ENCODE results near the gene BEST4.
"Not testable (repeated sequence)": the region's sequence is repeated elsewhere in the genome, so short reads cannot be mapped to it uniquely, and the experiment has no call there.

BEST4 gene

DNA sequence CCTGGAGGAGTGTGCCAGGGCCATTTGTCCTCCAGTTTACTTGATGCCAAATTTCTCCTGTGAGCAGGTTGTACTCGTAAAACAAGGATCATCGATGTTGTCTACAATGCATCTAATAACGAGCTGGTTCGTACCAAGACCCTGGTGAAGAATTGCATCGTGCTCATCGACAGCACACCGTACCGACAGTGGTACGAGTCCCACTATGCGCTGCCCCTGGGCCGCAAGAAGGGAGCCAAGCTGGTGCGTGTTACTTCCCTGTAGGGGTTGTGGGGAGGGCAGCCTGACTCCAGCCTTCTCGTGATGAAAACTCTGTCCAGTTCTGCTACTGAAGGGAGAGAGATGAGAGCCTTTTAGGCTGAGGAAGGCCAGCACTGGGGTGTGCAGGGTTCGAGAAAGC is 10.4 kb downstream of the BEST4 start:
- DNase-seq (ENCODE audit: low spot score): no peak

DNA sequence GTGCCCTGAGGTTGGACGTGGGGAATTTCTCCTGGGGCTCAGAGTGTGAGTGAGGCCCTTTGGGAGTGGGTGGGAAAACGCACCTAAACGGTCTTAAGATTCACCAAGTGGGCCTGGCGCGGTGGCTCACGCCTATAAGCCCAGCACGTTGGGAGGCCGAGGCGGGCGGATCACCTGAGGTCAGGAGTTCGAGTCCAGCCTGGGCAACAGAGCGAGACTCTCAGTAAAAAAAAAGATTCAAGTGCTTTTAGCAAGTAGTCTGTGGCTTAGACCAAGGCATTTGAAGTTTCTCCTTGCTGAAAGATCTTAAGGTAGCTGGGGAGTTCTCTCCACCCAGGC is 11.3 kb downstream of the BEST4 start:
- DNase-seq (ENCODE audit: low spot score): no peak

DNA sequence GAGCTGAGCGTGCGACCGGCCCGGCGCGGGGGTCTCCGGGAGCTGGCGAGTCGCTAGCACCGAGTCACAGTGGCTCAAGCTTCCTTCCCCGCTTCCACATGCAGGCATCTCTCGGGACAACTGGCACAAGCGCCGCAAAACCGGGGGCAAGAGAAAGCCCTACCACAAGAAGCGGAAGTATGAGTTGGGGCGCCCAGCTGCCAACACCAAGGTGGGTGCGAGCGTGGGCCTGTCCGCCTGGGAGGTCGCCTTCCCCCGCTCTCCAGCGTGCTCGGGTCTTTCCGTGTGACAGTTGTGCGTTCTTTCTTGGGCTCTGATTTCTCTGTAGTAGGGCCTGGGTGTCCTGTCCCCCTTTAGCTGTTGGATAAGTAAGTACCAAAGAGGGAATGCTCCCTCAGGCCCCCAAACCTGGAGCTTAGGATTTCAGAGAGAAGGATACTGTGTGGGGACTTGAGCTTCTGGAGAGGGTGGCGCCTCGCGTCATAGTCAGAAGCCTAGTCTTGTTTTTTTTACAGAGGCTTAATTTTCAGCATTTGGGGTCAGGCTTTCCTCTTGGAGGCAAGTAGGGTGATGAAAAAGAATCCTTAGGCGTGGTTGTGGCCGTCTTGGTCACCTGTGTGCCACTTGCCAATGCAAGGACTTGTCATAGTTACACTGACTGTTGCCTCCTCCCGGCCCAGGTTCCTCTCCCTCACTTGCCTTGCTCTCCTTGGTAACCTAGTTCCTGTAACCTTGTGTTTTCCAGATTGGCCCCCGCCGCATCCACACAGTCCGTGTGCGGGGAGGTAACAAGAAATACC is 11.8 kb downstream of the BEST4 start:
- DNase-seq (ENCODE audit: low spot score): peak; percentile 54

DNA sequence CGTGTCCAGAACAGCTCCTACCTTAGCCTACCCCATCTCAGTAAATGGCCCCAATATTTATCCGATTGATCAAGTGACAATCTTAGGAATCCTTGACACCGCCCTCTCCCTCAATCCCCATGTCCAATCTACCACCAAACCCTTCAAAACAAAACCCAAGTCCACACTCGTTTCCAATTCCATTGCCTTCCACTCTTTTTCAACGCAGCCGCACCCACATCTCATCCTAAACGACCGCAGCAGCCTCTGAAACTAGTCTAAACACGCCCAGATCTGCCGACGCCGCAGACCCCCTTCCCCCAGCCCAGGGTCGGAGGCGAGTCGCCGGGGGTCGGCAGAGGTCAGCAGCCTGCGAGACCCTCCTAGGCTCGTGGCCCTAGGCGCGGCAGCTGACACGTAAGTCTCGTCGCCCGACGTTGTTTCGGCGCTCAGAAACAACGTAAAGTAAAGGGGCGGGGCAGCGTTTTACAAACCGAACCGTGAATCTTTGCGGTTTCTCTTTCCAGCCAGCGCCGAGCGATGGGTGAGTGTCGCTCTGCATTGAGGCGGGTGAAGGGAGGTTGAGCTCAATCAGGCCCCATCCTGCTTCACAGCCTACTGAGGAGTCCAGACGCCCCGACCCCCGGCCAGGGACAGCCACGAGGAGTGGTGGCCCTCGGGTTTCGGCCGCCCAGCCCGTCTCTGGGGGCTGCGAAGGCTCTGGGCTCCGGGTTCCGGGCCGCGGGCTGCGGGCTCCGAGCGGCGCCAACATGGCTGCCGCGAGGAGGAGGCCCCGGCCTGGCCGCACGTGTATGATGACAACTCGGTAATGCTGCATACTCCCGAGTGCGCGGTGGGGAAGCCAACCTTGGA is 12.7 kb downstream of the BEST4 start, which contains the start of gene RPS8:
Gene RPS8 (plus strand): TSS at position 463 of the 852 bp plus-strand sequence. CDS start 57 bp downstream, at position 520.
- DNase-seq (ENCODE audit: low spot score): peak; percentile 95

DNA sequence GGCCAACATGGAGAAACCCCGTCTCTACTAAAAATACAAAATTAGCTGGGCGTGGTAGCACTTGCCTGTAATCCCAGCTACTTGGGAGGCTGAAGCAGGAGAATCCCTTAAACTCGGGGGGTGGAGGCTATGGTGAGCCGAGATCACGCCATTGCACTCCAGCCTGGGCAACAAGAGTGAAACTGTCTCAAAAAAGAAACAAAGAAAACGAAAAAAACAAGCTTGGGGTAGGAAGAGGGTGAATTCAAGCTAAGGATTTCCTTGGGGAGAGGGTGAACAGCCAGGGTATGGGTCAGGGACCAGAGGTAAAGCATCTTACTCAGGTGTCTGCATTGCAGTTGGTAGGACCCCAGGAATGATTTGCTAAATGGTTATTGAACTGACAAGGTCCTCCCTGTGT is 21.5 kb downstream of the BEST4 start:
- not testable (repeated sequence) for DNase-seq (ENCODE audit: low spot score)

DNA sequence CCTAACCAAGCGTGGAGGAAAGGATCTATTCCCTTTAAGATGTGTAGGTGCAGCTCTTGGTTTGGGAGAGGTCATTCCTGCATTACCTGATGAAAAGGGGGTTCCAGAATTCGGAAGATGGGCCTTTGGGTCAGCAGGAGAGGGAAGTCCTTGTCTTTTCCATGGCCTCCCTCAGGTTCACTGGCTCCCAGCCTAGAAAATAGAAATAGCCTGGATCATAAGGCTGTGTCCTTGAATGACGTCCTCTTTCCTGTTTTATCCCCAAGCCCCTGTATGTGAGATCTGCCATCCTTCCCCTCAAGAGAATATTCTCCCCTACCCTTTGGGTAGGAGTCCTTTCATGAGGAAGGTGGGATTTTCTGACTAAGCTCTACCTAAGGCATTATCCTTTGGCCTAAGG is 27.1 kb downstream of the BEST4 start:
- no peak for DNase-seq (ENCODE audit: low spot score)

DNA sequence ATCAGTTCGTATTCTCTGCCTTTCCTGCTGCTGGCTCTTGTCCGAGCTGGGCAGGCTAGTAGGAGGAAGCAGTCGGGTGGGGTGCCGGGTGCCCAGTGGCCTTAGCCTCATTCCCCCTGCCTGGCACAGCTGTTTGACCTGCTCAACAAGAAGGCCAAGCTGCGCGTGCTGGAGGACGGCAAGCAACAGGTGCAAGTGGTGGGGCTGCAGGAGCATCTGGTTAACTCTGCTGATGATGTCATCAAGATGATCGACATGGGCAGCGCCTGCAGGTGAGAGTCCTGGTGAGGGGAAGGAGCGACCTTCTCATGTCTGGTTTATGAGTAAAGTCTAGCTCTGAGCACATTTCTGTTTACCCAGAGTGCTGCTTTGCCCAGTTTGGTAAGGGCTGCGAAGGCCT is 28.9 kb downstream of the BEST4 start:
- no peak for DNase-seq (ENCODE audit: low spot score)

DNA sequence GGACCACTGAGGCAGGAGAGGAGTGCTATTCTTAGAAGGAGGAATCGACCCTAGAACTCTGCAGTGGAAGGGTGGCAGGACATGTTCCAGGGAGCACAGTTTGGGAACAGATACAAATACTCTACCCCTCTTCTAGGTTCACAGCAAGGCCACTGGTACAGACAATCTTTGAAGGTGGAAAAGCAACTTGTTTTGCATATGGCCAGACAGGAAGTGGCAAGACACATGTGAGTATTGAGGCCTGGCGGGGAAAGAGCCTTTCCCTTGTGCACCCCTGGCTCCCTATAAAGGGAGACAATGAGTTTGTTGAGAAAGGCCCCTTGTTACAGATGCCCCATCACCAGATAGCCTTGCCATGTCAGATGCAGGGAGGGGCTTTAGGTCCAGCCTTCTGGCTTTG is 30.6 kb downstream of the BEST4 start:
- DNase-seq (ENCODE audit: low spot score): no peak

DNA sequence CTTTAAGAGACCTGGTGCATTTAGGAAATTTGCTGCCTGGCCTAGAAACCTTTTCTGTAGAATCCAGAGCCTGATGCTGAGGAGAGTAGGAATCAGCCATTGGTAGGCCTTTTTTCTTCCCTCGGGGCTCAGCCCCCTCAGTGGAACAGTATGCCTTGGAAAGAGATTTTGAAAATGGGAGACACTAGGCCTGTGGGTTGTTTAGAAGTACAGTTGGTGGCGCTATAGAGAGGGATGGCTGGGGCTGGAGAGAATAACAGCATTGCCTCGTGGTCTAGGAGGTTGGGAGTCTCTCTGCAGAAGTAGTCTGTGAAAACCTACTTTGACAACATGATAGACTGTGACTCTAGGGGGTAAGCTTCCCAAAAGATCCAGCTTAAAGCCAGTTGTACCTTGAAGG is 40.1 kb downstream of the BEST4 start:
- no peak for DNase-seq (ENCODE audit: low spot score)

DNA sequence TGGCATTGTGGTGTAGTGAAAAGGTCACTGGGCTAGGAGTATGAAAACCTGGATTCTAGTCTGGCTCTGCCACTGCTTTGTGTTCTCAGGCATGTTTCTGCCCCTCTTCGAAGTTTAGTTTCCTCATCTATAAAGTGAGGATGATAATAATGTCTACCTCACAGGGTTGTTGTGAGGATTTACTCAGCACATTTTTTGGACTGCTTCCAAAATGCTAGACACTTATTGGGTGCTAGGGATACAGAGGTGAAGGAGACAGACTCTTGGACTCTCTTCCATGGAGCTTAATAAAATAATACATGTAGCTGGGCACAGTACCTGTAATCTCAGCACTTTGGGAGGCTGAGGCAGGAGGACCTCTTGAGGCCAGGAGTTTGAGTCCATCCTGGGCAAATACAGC is 44.8 kb downstream of the BEST4 start:
- no peak for DNase-seq (ENCODE audit: low spot score)

DNA sequence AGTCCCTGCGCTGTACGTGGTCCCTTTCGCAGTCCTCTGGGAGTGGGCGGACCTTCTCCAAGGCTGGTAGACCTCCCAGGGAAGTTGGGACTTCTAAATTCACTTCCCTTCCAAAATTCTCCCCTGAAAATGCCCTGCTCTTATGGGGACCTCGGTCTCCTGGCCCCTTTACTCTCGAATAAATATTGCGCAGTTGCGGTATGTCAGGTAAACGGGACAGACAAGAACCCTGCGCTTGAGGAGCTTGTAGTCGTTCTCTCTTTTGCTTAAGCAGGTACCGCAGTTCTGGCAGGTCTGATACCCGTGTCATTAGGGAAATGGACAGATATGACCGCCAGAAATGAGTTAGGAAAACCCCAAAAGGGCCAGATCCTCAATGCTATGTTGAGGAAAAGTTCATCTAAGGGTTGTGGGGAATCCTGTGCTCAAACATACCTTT is 47.8 kb downstream of the BEST4 start:
- DNase-seq (ENCODE audit: low spot score): peak; percentile 45

DNA sequence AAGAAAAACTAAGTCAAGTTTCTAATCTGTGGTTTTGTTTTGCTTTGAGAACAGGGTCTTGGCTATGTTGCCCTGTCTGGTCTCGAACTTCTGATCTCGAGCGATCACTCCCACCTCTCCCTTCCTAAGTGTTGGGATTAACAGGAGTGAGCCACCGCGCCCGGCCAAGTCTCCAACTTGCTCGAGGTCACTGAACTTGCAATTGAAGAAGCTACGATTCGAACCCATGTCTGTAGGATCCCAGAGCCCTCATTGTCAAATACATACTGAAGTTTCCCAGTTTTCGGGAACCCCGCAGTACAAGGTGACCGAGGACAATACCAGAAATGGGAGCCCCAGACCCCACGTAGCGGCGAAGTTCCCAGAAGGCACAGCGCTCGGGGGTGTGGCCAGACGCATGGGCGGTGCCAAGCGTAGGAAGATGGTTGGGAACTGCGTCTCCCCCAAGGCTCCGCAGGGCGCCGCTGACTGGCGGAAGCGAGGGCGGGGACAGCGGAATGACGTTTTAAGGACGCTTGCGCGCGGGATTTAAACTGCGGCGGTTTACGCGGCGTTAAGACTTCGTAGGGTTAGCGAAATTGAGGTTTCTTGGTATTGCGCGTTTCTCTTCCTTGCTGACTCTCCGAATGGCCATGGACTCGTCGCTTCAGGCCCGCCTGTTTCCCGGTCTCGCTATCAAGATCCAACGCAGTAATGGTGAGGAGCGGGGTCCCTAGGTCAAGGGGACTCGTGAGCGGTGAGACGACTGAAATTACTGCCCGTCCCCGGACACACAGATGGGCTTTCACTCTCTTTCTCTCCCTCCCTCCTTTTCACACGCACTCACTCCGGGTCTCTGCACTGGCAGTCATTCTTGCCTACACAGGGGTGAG is 48.4 kb downstream of the BEST4 start, which contains the start of gene KIF2C:
Gene KIF2C (plus strand): TSS at position 531 of the 872 bp plus-strand sequence. CDS start 96 bp downstream, at position 627.
- peak; percentile 98 for DNase-seq (ENCODE audit: low spot score)

DNA sequence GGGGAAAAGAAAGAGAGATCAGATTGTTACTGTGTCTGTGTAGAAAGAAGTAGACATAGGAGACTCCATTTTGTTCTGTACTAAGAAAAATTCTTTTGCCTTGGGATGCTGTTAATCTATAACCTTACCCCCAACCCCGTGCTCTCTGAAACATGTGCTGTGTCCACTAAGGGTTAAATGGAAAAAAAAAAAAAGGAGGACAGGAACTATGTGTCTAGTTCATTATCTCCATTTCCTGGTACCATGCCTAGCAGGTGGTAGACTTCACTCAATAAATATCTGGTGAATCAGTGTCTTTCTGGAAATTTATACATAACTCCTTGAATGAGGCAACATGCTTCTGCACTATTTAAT is 49.0 kb downstream of the BEST4 start:
- DNase-seq (ENCODE audit: low spot score): not testable (repeated sequence)

DNA sequence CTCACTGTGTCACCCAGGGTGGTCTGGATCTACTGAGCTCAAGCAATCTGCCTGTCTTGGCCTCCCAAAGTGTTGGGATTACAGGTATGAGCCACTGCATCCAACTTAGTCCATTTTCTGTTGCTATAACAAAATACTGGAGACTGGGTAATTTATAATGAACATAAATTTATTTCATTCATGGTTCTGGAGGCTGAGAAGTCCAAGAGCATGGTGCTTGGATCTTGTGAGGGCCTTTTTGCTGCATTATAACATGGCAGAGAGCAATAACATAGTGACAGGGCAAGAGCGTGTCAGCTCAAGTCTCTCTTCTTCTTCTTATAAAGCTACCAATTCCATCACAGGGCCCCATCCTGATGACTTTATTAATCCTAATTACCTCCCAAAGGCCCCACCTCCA is 52.0 kb downstream of the BEST4 start:
- DNase-seq (ENCODE audit: low spot score): no peak

DNA sequence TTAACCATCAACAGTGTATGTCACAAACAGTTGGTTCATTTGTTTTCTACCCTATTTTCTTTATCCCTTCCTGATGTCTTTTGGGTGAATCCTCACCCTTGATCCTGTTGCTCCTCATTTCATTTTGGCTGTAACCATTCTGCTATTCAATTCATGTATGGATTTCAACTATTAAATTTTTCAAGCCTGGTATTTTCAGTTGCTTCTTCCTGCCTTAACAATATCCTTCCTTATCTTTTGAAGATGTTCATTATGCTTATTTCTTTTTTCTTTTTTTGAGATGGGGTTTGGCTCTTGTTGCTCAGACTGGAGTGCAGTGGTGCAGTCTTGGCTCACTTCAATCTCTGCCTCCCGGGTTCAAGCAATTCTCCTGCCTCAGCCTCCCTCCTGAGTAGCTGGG is 54.2 kb downstream of the BEST4 start:
- DNase-seq (ENCODE audit: low spot score): no peak
